Stimulated activated CD4-positive, alpha-beta T cell treated with anti-CD3 and anti-CD28 coated beads, Interleukin-12 subunit alpha, Interleukin-12 subunit beta, amount 100 ng/mL, for 24 hours (primary cell): ENCODE measurements around the gene C19orf81.

Experiments used
- DNase-seq, 2 experiments: peaks; one replicate each; pipeline ENCODE4 v3.0.0-alpha.2; 2020; ENCODE audit warnings: low read depth in 2 of 2

Gene C19orf81

DNA sequence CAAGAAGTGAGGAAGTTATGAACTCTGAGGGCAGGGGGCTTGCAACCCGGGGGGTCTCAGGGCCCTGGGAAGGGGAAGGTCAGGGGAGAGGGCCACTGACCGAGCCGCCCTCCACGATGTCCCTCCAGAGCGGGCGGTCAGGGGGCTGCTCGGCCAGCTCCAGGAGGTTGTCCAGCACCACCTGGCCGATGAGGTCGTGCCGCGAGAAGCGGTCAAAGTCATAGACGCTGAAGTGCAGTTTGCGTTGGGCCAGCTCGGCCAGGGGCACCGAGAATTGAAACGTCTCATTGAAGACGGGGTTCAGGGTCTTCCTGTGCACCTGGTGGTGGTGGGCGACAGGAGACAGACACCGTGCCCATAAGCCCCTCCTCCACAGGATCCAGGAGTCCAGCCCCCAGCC, 20.1 kb upstream of the C19orf81 start:
- no peak for DNase-seq

- DNase-seq: no peak
These were observed 19.4 kb upstream of the C19orf81 start for GRCh38 chr19:50629801-50630200.

GRCh38 chr19:50632151-50632835, 17.0 kb upstream of the C19orf81 start:
- no peak for DNase-seq

DNA sequence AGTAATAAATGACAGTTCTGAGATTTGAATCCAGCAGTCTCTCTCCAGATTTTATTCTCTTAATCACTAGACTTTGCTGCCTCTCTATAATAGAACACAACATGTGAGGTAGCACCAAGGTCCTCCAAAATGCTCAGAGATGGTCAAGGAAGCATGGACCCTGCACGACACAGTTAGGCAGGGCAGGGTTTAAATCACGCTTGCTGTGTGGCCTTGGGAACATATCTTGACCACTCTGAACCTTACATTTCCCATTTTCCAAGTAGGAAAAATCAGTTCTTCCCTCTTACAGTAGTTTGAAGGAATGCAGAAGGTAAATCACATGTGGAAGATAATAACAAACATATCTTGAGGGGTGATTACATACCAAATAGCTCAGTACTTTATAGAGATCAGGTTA, 15.9 kb upstream of the C19orf81 start:
- DNase-seq: no peak

DNA sequence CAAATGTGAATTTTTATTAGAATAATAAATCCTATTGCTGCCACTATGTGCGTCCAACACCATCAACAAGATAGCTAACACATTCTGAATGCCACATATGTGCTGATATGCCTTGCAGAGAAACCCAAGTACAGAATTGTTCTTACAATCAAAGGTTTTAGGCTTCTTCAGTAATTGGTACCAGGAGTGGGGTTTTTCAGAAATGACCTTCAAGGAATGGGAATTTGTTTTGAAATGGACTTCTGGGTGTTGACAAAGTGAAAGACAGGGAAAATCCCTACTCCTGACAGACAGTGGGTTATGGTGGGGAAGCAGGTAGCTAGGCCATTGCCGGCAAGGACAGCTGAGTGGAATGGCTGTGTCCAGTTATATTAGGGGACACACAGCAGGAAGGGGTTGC, 15.3 kb upstream of the C19orf81 start:
- no peak for DNase-seq

GRCh38 chr19:50636317-50637085, 12.7 kb upstream of the C19orf81 start:
- DNase-seq: no peak

GRCh38 chr19:50638600-50638999, 10.6 kb upstream of the C19orf81 start:
- no peak for DNase-seq

GRCh38 chr19:50639121-50640112, 9.8 kb upstream of the C19orf81 start, which contains the start of gene SYT3:
TSS of gene SYT3 (minus strand) at chr19:50639881. CDS start at chr19:50637411, 2,470 bp downstream.
- peak in 1 of 2 experiments; percentile 19 for DNase-seq

DNA sequence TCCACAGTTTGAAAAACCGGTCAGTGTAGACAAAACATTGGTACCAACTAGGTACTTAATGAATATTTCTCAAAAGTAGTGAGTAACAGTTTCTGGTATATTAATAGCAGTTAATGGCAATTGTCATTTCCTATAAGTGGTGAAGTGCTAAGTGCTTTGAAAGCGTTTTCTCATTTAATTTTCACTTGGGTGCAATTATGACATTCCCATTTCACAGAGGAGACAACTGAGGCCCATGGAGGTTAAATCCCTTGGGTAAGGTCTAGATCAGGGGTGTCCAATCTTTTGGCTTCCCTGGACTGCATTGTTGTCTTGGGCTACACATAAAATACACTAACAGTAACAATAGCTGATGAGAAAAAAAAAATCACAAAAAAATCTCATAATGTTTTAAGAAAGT, 8.9 kb upstream of the C19orf81 start:
- no peak for DNase-seq

- DNase-seq: no peak
These were observed 4.8 kb upstream of the C19orf81 start for GRCh38 chr19:50644315-50644915.

DNA sequence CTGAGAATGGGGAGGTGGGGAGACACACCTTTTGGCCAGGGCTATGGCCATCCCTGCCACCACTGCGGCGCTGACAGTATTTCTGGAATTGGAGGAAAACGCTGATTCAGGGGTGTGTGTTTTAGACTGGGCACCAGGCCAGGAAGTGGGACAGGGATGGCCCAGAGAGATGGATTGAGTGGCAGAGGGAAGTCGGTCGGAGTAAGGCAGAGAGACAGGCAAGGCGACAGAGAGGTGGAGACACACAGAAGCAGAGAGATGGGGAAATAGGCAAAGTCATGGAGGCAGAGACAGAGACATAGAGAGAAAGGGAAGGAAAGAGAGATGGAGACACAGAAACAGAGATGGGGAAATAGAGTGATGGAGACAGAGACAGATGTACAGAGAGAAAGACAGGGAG, 4.1 kb upstream of the C19orf81 start:
- DNase-seq: no peak

DNA sequence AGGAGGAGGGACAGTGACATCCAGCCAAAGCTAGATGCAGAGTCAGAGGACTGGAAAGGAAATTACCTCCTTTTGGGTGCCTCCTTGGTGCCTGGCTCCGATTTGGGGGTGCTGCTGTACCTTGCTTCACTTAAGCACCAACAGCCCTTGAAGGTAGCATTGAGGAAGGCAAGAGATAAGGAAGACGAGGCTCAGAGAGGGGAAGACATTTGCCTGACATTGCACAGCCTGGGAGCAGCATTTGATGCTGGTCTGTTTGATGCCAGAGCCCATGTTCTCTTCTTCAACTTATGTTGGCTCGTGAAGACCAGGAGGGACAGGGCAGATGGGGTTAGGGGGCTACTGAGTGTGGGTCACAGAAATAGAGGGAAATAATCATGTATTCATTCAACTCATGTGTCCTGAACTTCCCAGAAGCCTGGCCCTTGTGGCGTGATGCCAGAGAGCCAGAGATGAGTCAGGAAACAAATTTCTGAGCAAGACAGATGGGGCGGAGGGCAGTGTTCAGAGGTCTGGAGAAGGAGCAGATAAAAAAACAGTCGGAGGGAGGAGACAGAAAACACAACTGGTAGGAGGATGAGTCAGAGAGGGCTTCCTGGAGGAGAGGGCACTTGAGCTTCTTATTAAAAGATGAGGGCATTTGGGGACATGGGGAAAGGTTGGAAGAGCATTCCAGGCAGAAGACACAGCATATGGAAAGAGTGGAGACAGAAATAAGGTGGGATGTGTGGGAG, 3.0 kb upstream of the C19orf81 start:
- no peak for DNase-seq

- no peak for DNase-seq
These were observed 1.2 kb upstream of the C19orf81 start for GRCh38 chr19:50647879-50648615.

- DNase-seq: no peak
These were observed 586 bp upstream of the C19orf81 start for GRCh38 chr19:50648659-50649058.

GRCh38 chr19:50651174-50651573, 1.9 kb downstream of the C19orf81 start:
- no peak for DNase-seq

- DNase-seq: no peak
These were observed 3.5 kb downstream of the C19orf81 start for GRCh38 chr19:50652722-50653121.

DNA sequence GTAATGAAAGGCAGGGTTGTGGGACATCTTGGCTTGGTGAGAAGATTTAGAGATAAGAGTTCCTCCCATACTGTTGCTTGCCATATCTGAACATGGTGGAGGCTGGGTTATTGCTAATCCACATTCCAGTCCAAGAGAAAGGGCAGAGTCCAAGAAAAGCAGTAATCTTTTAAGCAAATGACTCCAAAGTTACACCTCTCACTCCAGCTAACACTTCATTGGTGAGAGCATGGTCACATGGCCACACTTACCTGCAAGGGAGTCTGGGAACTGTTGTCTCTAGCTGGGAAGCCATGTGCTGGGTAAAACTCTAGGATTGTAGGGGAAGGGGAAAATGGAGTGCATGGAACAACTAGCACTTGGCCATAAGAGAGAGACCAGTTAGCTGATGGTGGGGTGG, 5.6 kb downstream of the C19orf81 start:
- no peak for DNase-seq

DNA sequence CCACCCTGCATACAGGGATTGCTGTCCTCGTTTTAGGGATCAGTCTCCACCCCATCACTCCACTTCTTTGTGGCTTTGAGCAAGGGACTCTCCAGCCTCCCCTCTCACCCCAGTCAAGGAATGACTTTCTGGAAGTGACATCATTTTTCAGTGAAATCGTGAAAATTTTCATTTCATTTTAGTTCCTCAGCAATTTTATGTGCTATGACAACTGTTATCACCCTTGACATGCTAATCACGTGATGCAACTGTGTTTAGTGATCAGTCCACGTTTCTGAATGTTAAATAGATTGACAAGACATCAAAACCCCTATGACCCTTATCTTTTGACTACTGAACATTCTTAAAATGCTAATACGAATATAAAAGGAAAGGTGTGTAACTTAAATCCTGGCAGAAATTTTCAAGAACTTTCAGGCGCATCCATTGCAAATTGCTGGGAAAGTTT, 8.0 kb downstream of the C19orf81 start:
- no peak for DNase-seq

GRCh38 chr19:50657712-50658440, 8.6 kb downstream of the C19orf81 start:
- DNase-seq: peak; percentile 71 to 85
